Melanocyte of skin (primary cell): ENCODE data around the gene FAM47C. TPM values are rescaled to one million over a fixed set of nuclear protein-coding genes. Genes with fewer than 3 reads are reported as not detected.

Experiments
- total RNA-seq, 2 donors: library from RNA; depleted of rRNA; stranded (reverse); fragments of >200 nt; gene quantifications; 2 replicates each; pipeline ENCODE4 v1.2.3, GENCODE V29; 2012

The FAM47C gene
- total RNA-seq: not detected

DNA sequence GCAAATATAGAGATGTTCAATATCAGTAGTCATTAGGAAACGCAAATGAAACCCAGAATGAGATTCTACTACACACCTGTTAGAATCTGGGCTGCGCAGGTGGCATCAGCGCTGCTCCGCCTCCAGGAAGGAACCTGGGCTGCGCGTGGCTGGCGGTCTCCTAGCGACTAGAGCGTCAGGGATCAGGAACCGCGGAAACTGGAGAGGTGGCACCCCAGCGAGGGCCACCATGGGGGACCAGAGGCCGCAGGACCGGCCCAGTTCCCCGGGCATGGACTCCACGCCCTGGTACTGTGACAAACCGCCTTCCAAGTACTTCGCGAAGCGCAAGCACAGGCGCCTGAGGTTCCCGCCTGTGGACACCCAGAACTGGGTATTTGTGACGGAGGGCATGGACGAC is at the start of gene FAM47C:
FAM47C (plus strand) TSS at position 185 of the 400 bp plus-strand sequence; CDS start at position 230, 45 bp downstream.

